HTERT RPE-1 (cell line): ENCODE results near the gene IL2RA.
"Not testable (repeated sequence)": the region's sequence is repeated elsewhere in the genome, so short reads cannot be mapped to it uniquely, and the experiment has no call there.

Experiments used
- in situ Hi-C: fragments of 300-500 bp; cut with MboI; formaldehyde crosslinking; loops from 4 replicates; pipeline ENCODE4 v1.14.3; 2020; ENCODE audit warnings: low sequenced_read_pairs

IL2RA gene

GRCh38 chr10:6083523-6084475 lies 21.6 kb upstream of the IL2RA start:
- in situ Hi-C loops: no loop called here

GRCh38 chr10:6082496-6083395 lies 20.6 kb upstream of the IL2RA start:
- in situ Hi-C loops: no loop called here

- in situ Hi-C loops: no loop called here
Observed at GRCh38 chr10:6080417-6080973, 18.3 kb upstream of the IL2RA start.

GRCh38 chr10:6079044-6079443 lies 16.9 kb upstream of the IL2RA start:
- in situ Hi-C loops: no loop called here

- in situ Hi-C loops: no loop called here
Observed at GRCh38 chr10:6077071-6077675, 15.0 kb upstream of the IL2RA start.

- in situ Hi-C loops: no loop called here
Observed at GRCh38 chr10:6074489-6075301, 12.5 kb upstream of the IL2RA start.

GRCh38 chr10:6072215-6072934 lies 10.2 kb upstream of the IL2RA start:
- in situ Hi-C loops: no loop called here

- in situ Hi-C loops: no loop called here
Observed at GRCh38 chr10:6071181-6072175, 9.3 kb upstream of the IL2RA start.

- in situ Hi-C loops: no loop called here
Observed at GRCh38 chr10:6070660-6071059, 8.5 kb upstream of the IL2RA start.

- in situ Hi-C loops: no loop called here
Observed at GRCh38 chr10:6069081-6069931, 7.1 kb upstream of the IL2RA start.

GRCh38 chr10:6068422-6068821 lies 6.3 kb upstream of the IL2RA start:
- in situ Hi-C loops: no loop called here

- in situ Hi-C loops: no loop called here
Observed at GRCh38 chr10:6068006-6068405, 5.8 kb upstream of the IL2RA start.

- in situ Hi-C loops: no loop called here
Observed at GRCh38 chr10:6067457-6067856, 5.3 kb upstream of the IL2RA start.

- in situ Hi-C loops: no loop called here
Observed at GRCh38 chr10:6065835-6066234, 3.7 kb upstream of the IL2RA start.

GRCh38 chr10:6065406-6065805 lies 3.2 kb upstream of the IL2RA start:
- in situ Hi-C loops: no loop called here

- in situ Hi-C loops: not testable (repeated sequence)
Observed at GRCh38 chr10:6064726-6065125, 2.6 kb upstream of the IL2RA start.

GRCh38 chr10:6064119-6064518 lies 2.0 kb upstream of the IL2RA start:
- in situ Hi-C loops: no loop called here
